Aortic smooth muscle cell (primary cell): ENCODE measurements around the gene NALF2. TPM values are rescaled to one million over a fixed set of nuclear protein-coding genes. Genes with fewer than 3 reads are reported as not detected.

Experiments used
- total RNA-seq: library from RNA; depleted of rRNA; stranded (reverse); fragments of >200 nt; gene quantifications from 2 replicates; pipeline ENCODE4 v1.2.3, GENCODE V29; 2014

The NALF2 gene
- total RNA-seq, result not detected in 2 replicates

DNA sequence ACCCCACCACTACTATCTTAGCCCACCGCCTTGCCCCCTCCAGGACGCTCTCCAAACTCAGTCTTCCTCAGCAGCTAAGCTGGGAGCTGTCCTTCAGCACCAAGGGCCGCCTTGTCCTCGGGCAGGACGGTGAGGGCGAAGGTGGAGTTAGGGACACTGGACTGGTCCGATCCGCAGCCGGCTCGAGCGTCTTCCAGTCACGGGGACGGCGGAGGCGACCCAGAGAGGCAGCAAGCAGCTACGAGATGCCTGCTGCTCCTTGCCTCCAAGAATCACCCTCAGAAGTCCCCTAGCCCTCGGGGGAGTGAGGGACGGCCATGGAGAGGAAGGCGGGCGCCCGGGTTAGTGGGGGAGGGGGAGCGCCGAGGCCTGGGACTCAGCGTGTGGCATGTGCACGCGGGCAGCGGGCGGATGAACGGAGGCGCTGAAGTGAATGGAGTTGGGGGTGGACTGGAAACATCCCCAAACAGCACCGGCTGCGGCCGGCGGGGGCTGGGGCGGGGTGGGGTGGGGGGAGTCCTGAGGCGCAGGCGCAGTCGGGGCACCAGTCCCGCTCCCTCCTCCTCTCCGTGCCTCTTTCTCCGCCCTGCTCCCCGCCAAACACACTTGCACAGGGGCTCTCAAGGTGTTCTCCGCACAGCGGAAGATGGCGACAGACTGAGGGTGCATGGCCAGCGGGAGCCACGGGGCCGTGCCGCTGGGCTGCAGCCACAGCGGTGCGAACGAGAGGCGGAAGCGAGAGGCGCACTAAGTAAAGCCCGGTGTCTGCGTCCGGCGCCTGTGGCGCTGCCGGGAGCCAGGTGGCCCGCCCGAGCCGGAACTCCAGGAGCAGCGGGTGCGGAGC is at the start of gene NALF2:
Gene NALF2, plus strand, starts transcription at position 545 of the 844 bp plus-strand sequence. CDS start 957 bp downstream, outside the sequence.

Other genes starting within 250 kb of the NALF2 start
- 0.62 and 0.79 TPM in 2 replicates for gene EDA, start 111.8 kb downstream of the NALF2 start, total RNA-seq